Activated CD4-positive, alpha-beta T cell treated with anti-CD3 and anti-CD28 coated beads for 48 hours (primary cell): ENCODE measurements around the gene IPCEF1.
A peak's percentile ranks its signal among the peaks of the same experiment; 100 is the strongest.
"Not testable (repeated sequence)": the region's sequence is repeated elsewhere in the genome, so short reads cannot be mapped to it uniquely, and the experiment has no call there.

Source experiments
- DNase-seq: peaks from one replicate; pipeline ENCODE4 v3.0.0-alpha.2; 2020

Gene IPCEF1

GRCh38 chr6:154213782-154214181, 142.8 kb downstream of the IPCEF1 start:
- DNase-seq, result no peak

- DNase-seq, result no peak
Measured at GRCh38 chr6:154210678-154211077, 145.9 kb downstream of the IPCEF1 start.

- DNase-seq, result no peak
Measured at GRCh38 chr6:154209555-154209954, 147.0 kb downstream of the IPCEF1 start.

DNA sequence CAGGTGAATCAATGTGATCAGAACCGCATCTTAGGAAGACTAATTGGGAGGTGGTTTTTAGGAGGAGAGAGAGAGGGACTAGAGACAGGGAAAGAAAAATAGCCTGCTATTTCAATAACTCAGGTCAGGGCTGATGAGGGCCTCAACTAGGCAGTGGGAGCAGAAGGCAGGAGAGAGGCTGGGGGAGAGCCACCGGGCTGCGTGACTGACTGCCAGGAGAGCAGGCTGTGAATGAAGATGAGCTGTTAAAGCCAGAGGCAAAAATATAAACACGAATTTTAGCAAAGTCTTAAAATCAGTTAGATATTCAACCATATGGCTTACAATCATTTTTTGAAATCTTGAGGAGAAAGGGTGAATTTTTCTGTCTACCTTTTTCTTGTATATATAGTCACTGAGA, 149.6 kb downstream of the IPCEF1 start:
- DNase-seq, result no peak

DNA sequence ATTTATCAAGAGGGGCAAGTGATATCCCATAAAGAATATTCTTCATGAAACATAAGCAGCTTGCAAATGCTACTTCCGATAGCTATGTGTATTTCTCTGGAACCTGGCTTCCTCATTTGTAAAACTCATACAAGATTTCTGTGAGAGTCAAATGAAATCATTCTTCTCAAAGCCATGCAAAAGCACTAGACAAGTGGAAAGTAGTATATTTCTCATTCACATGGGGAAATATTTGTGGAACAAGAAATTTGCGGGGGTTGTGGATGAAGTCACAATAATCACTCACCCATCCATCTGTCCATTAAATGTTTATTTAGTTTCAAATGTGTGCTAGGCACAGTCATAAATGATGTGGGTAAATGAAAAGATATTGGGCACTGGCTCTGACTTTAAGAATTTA, 150.5 kb downstream of the IPCEF1 start:
- no peak for DNase-seq

DNA sequence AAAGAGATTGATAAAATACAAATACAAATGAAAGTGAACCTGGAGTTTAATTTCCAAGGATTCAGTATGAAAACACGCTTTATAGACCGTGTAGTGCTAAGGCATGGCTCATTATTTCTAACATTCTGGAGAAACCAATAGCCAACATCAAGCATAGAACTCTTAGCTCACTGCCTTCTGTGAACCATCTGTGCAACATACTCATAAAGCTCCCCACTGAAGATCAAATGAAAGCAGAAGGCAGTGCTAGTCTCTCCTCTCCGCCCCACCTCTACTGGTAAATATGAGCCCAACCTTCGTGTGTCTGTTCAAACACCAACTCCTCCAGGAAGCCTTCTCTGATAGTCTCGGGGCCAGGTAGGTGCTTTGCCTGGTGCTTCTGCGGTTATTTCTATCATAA, 153.6 kb downstream of the IPCEF1 start:
- no peak for DNase-seq

- no peak for DNase-seq
Measured at GRCh38 chr6:154202339-154202738, 154.3 kb downstream of the IPCEF1 start.

DNA sequence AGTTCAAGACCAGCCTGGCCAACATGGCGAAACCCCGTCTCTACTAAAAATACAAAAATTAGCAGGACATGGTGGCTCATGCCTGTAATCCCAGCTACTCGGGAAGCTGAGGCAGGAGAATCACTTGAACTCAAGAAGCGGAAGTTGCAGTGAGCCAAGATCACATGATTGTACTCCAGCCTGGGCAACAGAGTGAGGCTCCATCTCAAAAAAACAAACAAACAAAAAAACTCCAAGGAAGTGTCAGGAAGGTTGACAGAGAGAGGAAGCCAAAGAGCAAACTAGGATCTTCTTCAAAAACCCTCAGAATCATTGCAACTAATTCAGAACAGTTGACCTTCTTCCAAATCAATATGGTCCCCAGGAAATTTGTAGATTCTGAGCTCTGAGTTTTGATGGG, 154.9 kb downstream of the IPCEF1 start:
- not testable (repeated sequence) for DNase-seq

- DNase-seq, result no peak
Measured at GRCh38 chr6:154197196-154197860, 159.3 kb downstream of the IPCEF1 start.

DNA sequence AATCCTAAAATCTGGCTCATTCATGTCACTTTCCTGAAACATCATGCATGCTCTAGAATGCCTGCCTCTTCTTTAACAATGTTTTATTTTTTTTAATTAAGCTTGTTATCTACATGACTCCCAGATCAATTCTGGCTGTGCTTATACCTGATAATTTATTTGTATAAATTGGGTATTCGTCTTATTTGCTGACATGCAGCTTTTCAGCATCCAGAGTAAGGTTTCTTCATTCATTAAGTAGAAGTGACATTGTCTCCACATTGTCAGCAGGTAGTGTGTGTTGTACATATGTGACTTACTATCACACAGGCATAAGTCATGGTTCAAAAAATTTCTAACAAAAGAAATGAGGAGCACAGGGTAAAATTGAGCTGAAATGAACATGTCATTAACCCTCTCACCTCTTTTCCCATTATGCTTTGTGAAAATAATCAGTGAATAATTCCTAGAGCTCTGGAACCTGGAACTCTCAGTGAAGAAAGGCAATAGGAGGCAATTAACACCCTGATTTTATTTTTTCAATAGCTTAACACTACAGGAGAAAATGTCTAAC, 160.2 kb downstream of the IPCEF1 start:
- DNase-seq, result no peak

DNA sequence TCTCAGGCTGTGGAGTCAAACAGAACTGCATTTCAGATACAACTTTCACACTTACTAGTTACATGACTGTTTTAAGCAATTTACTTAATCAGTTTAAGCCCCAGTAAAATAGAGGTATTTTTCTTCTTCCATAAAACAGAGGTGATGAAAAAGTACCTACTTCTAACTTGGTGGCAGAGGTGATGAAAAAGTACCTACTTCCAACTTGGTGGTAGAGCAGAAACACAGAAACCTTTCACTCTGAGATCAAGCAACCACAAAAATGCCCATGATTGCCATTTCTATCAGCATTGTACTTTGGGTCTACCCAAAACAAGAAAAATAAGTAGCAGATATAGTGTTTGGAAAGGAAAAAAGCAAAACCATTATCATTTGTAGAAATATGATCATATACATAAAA, 168.9 kb downstream of the IPCEF1 start:
- DNase-seq, result no peak

DNA sequence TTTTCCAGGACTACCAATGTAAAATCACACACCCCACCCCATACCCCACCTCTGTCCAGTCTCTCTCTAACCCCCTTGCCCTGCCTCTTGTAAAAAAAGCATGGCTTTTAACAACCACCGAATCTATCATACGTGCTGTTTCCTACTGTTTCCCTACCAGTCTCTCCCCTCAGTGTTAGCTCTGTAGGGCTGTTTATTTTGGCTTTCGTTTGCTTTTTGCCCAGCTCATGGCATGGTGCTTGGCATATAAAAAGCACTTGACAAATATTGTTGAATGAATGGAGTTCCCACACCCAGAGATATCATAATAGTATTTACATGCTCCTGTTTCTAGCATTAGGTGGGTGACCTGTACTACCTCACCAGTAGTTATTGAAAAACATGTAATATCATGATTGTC, 169.4 kb downstream of the IPCEF1 start:
- no peak for DNase-seq

DNA sequence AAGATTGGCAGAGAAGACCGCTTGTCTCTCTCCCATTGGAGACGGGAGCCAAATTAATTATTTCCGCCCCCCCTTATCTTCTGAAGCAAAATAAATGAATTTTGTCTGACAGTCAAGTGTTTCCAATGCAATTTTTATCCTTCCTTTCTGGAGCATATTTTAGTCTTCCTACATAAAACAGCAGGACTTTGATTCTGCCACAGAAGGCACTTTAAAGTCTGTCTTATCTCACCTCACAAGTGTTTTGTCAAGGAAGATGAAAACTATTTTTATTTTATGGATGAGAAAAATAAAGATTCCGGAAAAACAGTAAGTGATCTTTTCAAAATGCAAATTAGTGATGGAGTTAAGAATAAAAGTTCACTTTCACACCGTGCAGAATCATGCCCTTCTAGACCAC, 177.2 kb downstream of the IPCEF1 start:
- DNase-seq, result no peak

DNA sequence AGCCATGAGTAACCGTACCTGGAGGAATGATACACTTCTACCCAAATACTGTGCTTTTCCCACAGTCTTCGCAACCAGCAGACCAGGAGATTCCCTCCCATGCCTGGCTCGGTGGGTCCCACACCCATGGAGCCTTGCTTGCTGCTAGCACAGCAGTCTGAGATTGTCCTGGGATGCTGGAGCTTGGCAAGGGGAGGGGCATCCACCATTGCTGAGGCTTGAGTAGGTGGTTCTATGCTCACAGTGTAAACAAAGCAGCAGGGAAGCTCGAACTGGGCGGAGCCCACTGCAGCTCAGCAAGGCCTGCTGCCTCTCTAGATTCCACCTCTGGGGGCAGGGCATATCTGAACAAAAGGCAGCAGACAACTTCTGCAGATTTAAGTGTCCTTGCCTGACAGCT, 184.2 kb downstream of the IPCEF1 start:
- DNase-seq, result peak; percentile 47

DNA sequence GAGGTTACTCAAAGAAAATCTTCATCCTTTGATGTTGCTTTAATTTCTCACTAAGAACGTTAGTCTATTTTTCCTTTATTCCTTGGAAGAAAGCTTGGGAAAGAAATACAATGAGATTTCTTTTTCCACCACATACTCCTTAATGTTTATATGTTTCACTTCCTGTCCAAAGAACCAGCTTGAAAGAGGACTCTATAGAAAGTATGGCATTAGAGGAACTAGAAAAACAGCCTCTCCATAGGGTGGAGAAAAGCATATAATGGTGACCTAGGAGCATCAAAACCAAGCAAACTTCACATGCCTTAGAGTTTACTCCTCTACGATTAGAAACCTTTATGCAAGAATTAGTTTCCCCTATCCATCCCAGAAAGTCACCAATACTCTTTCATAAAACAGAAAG, 186.5 kb downstream of the IPCEF1 start:
- DNase-seq, result no peak

- peak; percentile 59 for DNase-seq
Measured at GRCh38 chr6:154169193-154169847, 187.3 kb downstream of the IPCEF1 start.

DNA sequence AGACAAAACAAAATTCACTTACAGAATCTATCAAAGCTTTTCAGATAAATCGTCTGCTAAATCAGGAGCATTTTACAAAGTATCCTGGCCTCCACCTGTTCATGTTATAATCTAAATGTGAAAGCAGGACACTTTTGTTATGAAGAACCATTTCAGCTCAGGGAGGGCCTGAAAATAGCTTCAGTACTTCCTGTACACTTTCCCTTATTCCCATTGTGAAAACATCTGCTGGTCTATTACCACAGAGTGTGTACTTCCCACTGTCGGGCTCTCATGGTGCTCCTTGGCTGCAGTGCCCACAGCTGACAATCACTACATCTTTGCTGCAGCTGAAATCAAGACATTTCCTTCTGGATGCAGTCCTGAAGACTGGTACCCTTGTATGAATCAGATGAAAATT, 189.5 kb downstream of the IPCEF1 start:
- DNase-seq, result no peak

DNA sequence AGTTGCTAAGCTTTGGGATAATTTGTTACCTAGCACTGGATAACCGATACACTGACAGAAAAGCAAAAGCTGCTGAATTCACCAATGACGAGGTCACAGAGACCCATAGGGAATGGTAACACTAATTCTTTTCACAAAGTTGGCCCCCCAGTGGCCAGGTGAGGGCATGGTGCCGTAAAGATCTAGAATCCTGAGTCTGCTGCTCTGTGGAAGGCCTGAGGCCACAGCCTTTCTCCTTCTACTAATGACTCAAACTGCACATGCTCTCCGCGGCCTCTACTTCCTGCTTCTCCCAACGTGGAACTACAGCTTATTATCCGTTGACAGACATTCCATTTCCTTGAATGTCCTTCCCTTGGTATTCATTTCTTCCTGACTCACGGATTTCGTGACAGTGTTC, 190.5 kb downstream of the IPCEF1 start:
- DNase-seq, result no peak

GRCh38 chr6:154165478-154165877, 191.1 kb downstream of the IPCEF1 start:
- DNase-seq, result no peak

DNA sequence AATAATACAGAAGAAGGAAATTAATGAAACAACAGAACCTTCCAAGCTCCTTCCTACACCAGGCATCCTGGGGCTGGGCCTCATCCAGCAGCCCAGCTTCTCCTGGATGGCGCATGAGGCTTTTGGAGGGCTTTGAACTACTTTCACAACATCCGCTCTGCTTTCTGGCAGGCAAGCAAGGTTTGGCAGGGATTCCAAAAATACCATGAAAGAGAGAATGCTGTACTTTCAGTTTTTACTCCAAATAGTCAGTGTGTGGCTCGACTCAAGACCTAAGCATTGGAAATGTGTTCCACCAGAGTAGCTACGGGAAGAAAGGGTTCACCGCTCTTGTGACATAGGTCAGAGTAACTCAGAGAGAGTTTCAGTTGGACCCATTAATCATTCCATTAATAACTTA, 192.2 kb downstream of the IPCEF1 start:
- DNase-seq, result no peak

- peak; percentile 27 for DNase-seq
Measured at GRCh38 chr6:154161689-154162088, 194.9 kb downstream of the IPCEF1 start.

DNA sequence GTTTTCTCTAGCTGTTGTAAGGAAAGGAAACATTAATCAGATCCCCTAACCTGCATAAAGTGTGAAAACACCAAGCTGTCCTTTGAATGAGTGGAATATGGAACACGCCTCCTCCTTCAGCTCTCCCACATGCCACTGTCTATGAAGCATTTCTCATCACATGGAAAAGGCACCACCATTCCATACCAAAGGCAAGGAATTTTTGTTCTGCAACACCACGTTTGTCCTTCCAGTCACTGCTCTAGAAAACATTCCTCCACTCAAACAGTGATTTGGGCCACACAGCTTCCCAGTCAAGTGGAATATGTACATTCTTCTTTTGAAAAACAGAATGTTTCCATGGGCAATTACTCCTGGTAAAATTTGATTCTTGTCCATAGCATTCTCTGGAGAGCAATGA, 197.5 kb downstream of the IPCEF1 start:
- no peak for DNase-seq

DNA sequence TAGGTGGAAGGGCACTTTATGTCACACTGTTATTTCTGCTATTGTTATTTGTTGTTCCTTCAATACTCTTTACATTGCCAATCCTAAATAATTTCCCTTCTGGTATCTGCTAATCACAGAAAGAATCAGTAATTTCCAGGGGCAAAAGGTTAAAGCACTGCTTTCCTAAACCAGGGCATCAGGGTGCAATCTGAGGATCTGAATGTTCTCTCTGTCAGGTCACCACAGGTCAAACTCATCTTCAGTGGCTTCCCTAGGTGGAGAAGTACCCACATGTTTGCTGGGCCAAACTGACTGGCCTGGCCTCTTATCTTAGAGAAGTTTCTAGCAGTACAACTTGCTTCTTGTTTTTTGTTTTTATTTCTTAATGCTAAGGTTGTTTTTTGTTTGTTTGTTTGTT, 198.9 kb downstream of the IPCEF1 start:
- no peak for DNase-seq

DNA sequence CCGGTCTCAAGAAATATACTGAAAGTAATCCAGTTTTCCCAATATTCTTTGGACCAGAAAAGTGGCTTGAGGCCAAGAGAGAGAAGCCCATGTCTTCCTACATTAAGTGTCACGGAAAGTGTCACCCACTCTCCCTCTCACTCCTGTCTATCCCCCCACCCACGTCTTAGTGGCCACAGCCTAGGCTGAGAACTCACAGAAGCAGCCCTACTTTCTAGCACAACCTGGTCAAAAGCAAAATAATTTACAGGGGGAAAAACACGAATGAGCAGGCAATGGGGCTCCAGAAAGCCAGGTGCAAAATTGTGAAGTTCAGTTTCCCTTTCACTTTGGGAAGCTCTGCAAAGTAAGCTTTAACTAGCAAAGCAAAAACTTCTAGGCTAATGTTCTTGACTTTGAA, 199.5 kb downstream of the IPCEF1 start:
- peak; percentile 27 for DNase-seq
